Adrenal gland (tissue), 12 donors: ENCODE results near the gene FYCO1. TPM values are rescaled to one million over a fixed set of nuclear protein-coding genes. Genes with fewer than 3 reads are reported as not detected.

Source experiments
- DNase-seq, 7 donors: peaks; one replicate each; pipeline ENCODE4 v3.0.0-alpha.2; 2019 to 2020
- H3K27ac ChIP-seq, 5 donors: fragments of 200-600 bp; sonication (generic) in 4 of 5; 1 replicate in 3 of 5; 2 replicates in 2 of 5; pipeline versions ENCODE4 v1.5.1 to v1.8.0; 2016 to 2020; ENCODE audit warnings: mild to moderate bottlenecking in 1 of 5
- H3K27me3 ChIP-seq: fragments of 200-600 bp; 2 replicates; pipeline ENCODE4 v1.8.0; 2021
- H3K36me3 ChIP-seq, 2 donors: fragments of 200-600 bp; replicated peaks in 1 of 2; 1 replicate in 1 of 2; 2 replicates in 1 of 2; pipeline versions ENCODE4 v1.5.1 to v1.8.0; 2018 to 2022
- H3K4me1 ChIP-seq, 2 donors: fragments of 200-600 bp; replicated peaks in 1 of 2; 1 replicate in 1 of 2; 2 replicates in 1 of 2; pipeline versions ENCODE4 v1.5.1 to v1.8.0; 2018 to 2021
- H3K4me3 ChIP-seq, 4 donors: fragments of 200-600 bp; sonication (generic) in 3 of 4; one replicate each; pipeline ENCODE4 v1.5.1; 2016 to 2018
- H3K9me3 ChIP-seq, 3 donors: fragments of 200-600 bp; sonication (generic) in 1 of 3; replicated peaks in 1 of 3; 1 replicate in 2 of 3; 2 replicates in 1 of 3; pipeline versions ENCODE4 v1.5.1 to v1.8.0; 2016 to 2021
- CTCF ChIP-seq, 6 experiments: fragments of 450-650 bp in 4 of 6; fragments of 200-600 bp in 2 of 6; sonication (generic) in 1 of 6; IDR thresholded peaks; 1 replicate in 5 of 6; 2 replicates in 1 of 6; pipeline versions ENCODE4 v1.5.1 to v1.8.0; 2016 to 2021; ENCODE audit warnings: antibody characterized with exemption in 6 of 6, mild to moderate bottlenecking in 2 of 6, moderate library complexity in 1 of 6
- POLR2A ChIP-seq, 2 donors: fragments of 450-650 bp; IDR thresholded peaks; one replicate each; pipeline ENCODE4 v1.6.1; 2017; ENCODE audit warnings: antibody characterized with exemption in 2 of 2, mild to moderate bottlenecking in 2 of 2, moderate library complexity in 1 of 2
- WGBS, 4 donors: extraction: QIAGEN DNeasy Blood & Tissue Kit in 2 of 4; methylation state at CpG; one replicate each; pipeline versions ENCODE4 v1.1.5 to v1.1.7; 2013 to 2017; 5-methylcytosine and 5-hydroxymethylcytosine counted together
- intact Hi-C, 2 donors: fragments of 100-400 bp; cut with DNase I; formaldehyde crosslinking; loops; one replicate each; pipeline versions ENCODE4 v1.14.1 to v1.15.0; 2022 to 2023
- polyA plus RNA-seq, 3 donors: library from polyadenylated mRNA; stranded (reverse); fragments of 200-250 nt in 2 of 3; fragments of 350-450 nt in 1 of 3; fragmentation: Illumina TruSeq in 1 of 3; extraction: RNeasy Lipid Tissue Mini Kit (QIAGEN cat#74804) in 1 of 3; gene quantifications; one replicate each; pipeline ENCODE4 v1.2.3, GENCODE V29; 2013 to 2014
- total RNA-seq, 9 donors: library from RNA; depleted of rRNA in 4 of 9; stranded (reverse); fragments of >200 nt in 4 of 9; fragments of 120-200 nt in 1 of 9; fragmentation: NEBNext Ultra II Directional in 1 of 9; extraction: Animal tissue kit (Norgen Biotek cat#: 25700) in 1 of 9; gene quantifications; one replicate each; pipeline versions ENCODE4 v1.1.0 to v1.2.4, GENCODE V29; 2013 to 2023
- donor health status: healthy with polysubstance abuse.
- donor health status: Bipolar disorder and iron deficiency.
- donor health status: DM: yes; HTN: yes; CAD: no.
- donor health status: DM: no; HTN: no; CAD: no.
- donor health status: DM: no; HTN: no; CAD: no.
- donor health status: DM: yes; HTN: yes; CAD: no.

Gene FYCO1
- total and polyA plus RNA-seq, 12 donors: 12.3 to 74.3 (median 29.4) TPM

- intact Hi-C loops: no loop called here
- TF ChIP-seq POLR2A (IDR thresholded peaks at IDR 0.05) (no peak), CTCF (IDR thresholded peaks at IDR 0.05) (no peak)
- no peak overlapping the region for H3K27ac ChIP-seq
- H3K4me1 ChIP-seq: no peaks in the 10 kb centered on the region
- H3K9me3 ChIP-seq: no peaks in the 10 kb centered on the region
- DNase-seq: no peak
- WGBS, 4 donors: 69 to 93% (median 91%) methylated on average over 2 of the region's 2 CpGs
- H3K4me3 ChIP-seq: no peak overlapping the region
- H3K27me3 ChIP-seq: no peaks in the 10 kb centered on the region
- H3K36me3 ChIP-seq: no peaks in the 10 kb centered on the region
Observed at GRCh38 chr3:45878124-45878523, 117.5 kb downstream of the FYCO1 start.

- WGBS, 4 donors: 81 to 97% (median 89%) methylated on average over 5 of the region's 5 CpGs
- H3K9me3 ChIP-seq: no peaks in the 10 kb centered on the region
- intact Hi-C loops: no loop called here
- no peak overlapping the region for H3K4me3 ChIP-seq
- TF ChIP-seq CTCF (IDR thresholded peaks at IDR 0.05): no peak
- no peak for TF ChIP-seq POLR2A (IDR thresholded peaks at IDR 0.05)
- H3K27ac ChIP-seq: no peak overlapping the region
- DNase-seq: no peak
- H3K27me3 ChIP-seq: no peaks in the 10 kb centered on the region
- no peaks in the 10 kb centered on the region for H3K36me3 ChIP-seq
- H3K4me1 ChIP-seq: no peaks in the 10 kb centered on the region
Observed at GRCh38 chr3:45874677-45875346, 120.8 kb downstream of the FYCO1 start.

GRCh38 chr3:45873638-45874037 lies 122.0 kb downstream of the FYCO1 start:
- no peaks in the 10 kb centered on the region for H3K36me3 ChIP-seq
- no peaks in the 10 kb centered on the region for H3K27me3 ChIP-seq
- WGBS, 4 donors: 82 to 89% (median 85%) methylated on average over 4 of the region's 4 CpGs
- no peaks in the 10 kb centered on the region for H3K4me1 ChIP-seq
- no peaks in the 10 kb centered on the region for H3K9me3 ChIP-seq
- intact Hi-C loops: no loop called here
- no peak overlapping the region for H3K4me3 ChIP-seq
- TF ChIP-seq POLR2A (IDR thresholded peaks at IDR 0.05): no peak
- TF ChIP-seq CTCF (IDR thresholded peaks at IDR 0.05): no peak
- no peak for DNase-seq
- no peak overlapping the region for H3K27ac ChIP-seq

GRCh38 chr3:45873036-45873435 lies 122.6 kb downstream of the FYCO1 start:
- H3K27me3 ChIP-seq: no peaks in the 10 kb centered on the region
- H3K36me3 ChIP-seq: no peaks in the 10 kb centered on the region
- TF ChIP-seq CTCF (IDR thresholded peaks at IDR 0.05): no peak
- TF ChIP-seq POLR2A (IDR thresholded peaks at IDR 0.05): no peak
- H3K9me3 ChIP-seq: no peaks in the 10 kb centered on the region
- DNase-seq: no peak
- H3K4me3 ChIP-seq: no peak overlapping the region
- H3K27ac ChIP-seq: no peak overlapping the region
- intact Hi-C loops: no loop called here
- H3K4me1 ChIP-seq: no peaks in the 10 kb centered on the region
